ENCODE results near the gene CEP112. TPM values are rescaled to one million over a fixed set of nuclear protein-coding genes. Genes with fewer than 3 reads are reported as not detected.

The CEP112 gene
- total and polyA plus RNA-seq, 2 of the 8 experiments (the other 6 are each of a cell fraction or from before 2014, with no cell fraction given) = 0.62 to 3.1 TPM

GRCh38 chr17:65954148-65954449 is 237.8 kb downstream of the CEP112 start:
- Histone ChIP-seq H2AK5ac (ENCODE audit: low read depth, low read length) (no peak overlapping the region), H3K14ac (ENCODE audit: insufficient read length) (no peak overlapping the region), H3K18ac (ENCODE audit: extremely low read depth, low read length) (no peak overlapping the region), H3K79me2 (ENCODE audit: control insufficient read depth in 1 of 2, insufficient read depth in 2 of 2, low read length in 2 of 2) (no peaks in the 10 kb centered on the region), H3K79me1 (ENCODE audit: low read depth, low read length) (no peaks in the 10 kb centered on the region), H3K23ac (ENCODE audit: insufficient read length) (no peak overlapping the region), H3K9me3 (ENCODE audit: insufficient read depth in 2 of 2, low read depth in 1 of 2, low read length in 1 of 2) (peaks cover 2 to 5% of the 10 kb centered on the region in 2 experiments; a peak in 2 of 4 replicates), H4K91ac (replicated peaks; ENCODE audit: insufficient read length, low read length) (no peak overlapping the region), H3K4me2 (ENCODE audit: insufficient read depth in 1 of 2, low read depth in 2 of 2, low read length in 2 of 2) (no peak overlapping the region), H3K9ac (replicated peaks in 1 of 4; ENCODE audit: extremely low read depth in 1 of 4, low read depth in 3 of 4, low read length in 3 of 4) (no peak overlapping the region), H3K56ac (replicated peaks; ENCODE audit: insufficient read length, low read depth, low read length) (no peak overlapping the region), H2BK20ac (ENCODE audit: low read length) (no peak overlapping the region), H4K20me1 (replicated peaks in 1 of 2; ENCODE audit: control insufficient read depth in 1 of 2, insufficient read depth in 2 of 2, low read length in 2 of 2) (no peaks in the 10 kb centered on the region), H3K4ac (replicated peaks; ENCODE audit: insufficient read length, low read depth, low read length) (no peak overlapping the region), H3K23me2 (ENCODE audit: low read depth, low read length) (no peaks in the 10 kb centered on the region), H2BK12ac (ENCODE audit: low read depth, low read length) (no peak overlapping the region), H3K36me3 (ENCODE audit: control insufficient read depth in 2 of 4, insufficient read depth in 4 of 4, low read length in 3 of 4) (no peaks in the 10 kb centered on the region), H2BK5ac (ENCODE audit: low read depth, low read length) (no peak overlapping the region), H2AFZ (ENCODE audit: low read length) (no peak overlapping the region), H2BK120ac (replicated peaks; ENCODE audit: low read depth, low read length) (no peak overlapping the region), H3K4me1 (replicated peaks in 1 of 4; ENCODE audit: control insufficient read depth in 3 of 4, insufficient read depth in 4 of 4, low read length in 3 of 4) (no peaks in the 10 kb centered on the region), H4K8ac (ENCODE audit: extremely low read depth, insufficient read depth, low read length) (no peak overlapping the region), H2BK15ac (ENCODE audit: low read length) (no peak overlapping the region), H3K4me3 (ENCODE audit: extremely low read depth in 1 of 4, insufficient read depth in 2 of 4, low read depth in 3 of 4, low read length in 4 of 4) (no peak overlapping the region), H3K27ac (ENCODE audit: low read depth, low read length) (no peak overlapping the region), H4K5ac (ENCODE audit: insufficient read length, low read depth, low read length) (no peak overlapping the region), H3K27me3 (replicated peaks in 1 of 4; ENCODE audit: control insufficient read depth in 3 of 4, extremely low read depth in 1 of 4, insufficient read depth in 3 of 4, low read length in 3 of 4) (no peaks in the 10 kb centered on the region)
- DNase-seq (ENCODE audit: low read depth in 1 of 2, low spot score in 2 of 2) (no peak), FAIRE-seq (no peak)
- 53% methylated on average over 2 of the region's 2 CpGs; no CpG with 5 or more reads in 1 of the 2 experiments for WGBS, 2 experiments (ENCODE audit: extremely low coverage in 1 of 2, insufficient coverage in 1 of 2, insufficient read length in 1 of 2, insufficient replicate concordance in 2 of 2, low coverage in 1 of 2, low lambda C conversion rate in 2 of 2, missing lambda C conversion rate in 1 of 2)
- no peak; a peak in 1 of 4 replicates for TF ChIP-seq RAD21 (IDR thresholded peaks at IDR 0.05 in 1 of 2, conservative IDR thresholded peaks at IDR 0.05 in 1 of 2; ENCODE audit: low read depth in 2 of 2, low read length in 2 of 2)
- CTCF ChIA-PET (ENCODE audit: partially characterized antibody) = interaction anchor here (0.9 to 2.4 kb wide), 5 partner anchors 12 to 87 kb away, joined by 3 to 10 read pairs (median 3); no protein-coding TSS in a partner anchor
- POLR2A ChIA-PET (ENCODE audit: partially characterized antibody) = no interaction called here

All from H1 (cell line).